Activated B cell treated with CpG ODN at 0.5 μM for 24 hours (primary cell): ENCODE results near the gene LEKR1. TPM values are rescaled to one million over a fixed set of nuclear protein-coding genes. Genes with fewer than 3 reads are reported as not detected.

ENCODE experiments used
- ATAC-seq: fragments of 200-7000 bp; cut with Tn5 transposase; one replicate; pipeline ENCODE4 v1.10.0; 2021; ENCODE audit warnings: low read depth, mild to moderate bottlenecking, moderate library complexity
- CTCF ChIA-PET: fragments of 350-600 bp; sonication (Branson Sonifier 250); formaldehyde crosslinking; loops from one replicate; lab custom pipeline; 2021; ENCODE audit warnings: antibody characterized with exemption; lab: Charles Lee
- POLR2A ChIA-PET: fragments of 350-600 bp; sonication (Branson Sonifier 250); formaldehyde crosslinking; loops from one replicate; lab custom pipeline; 2021; ENCODE audit warnings: antibody characterized with exemption; lab: Charles Lee
- DNase-seq: peaks from one replicate; pipeline ENCODE4 v3.0.0; 2022
- H3K27ac Mint-ChIP-seq: one replicate; pipeline ENCODE4 v1.8.0; 2020; ENCODE audit warnings: mixed read lengths
- H3K27me3 Mint-ChIP-seq: one replicate; pipeline ENCODE4 v1.8.0; 2021; ENCODE audit warnings: mixed read lengths
- H3K36me3 Mint-ChIP-seq: one replicate; pipeline ENCODE4 v1.8.0; 2021; ENCODE audit warnings: low read depth, mixed read lengths
- H3K4me1 Mint-ChIP-seq: one replicate; pipeline ENCODE4 v1.8.0; 2021; ENCODE audit warnings: mixed read lengths
- H3K4me3 Mint-ChIP-seq: one replicate; pipeline ENCODE4 v1.8.0; 2020; ENCODE audit warnings: mild to moderate bottlenecking, mixed read lengths
- H3K9me3 Mint-ChIP-seq: one replicate; pipeline ENCODE4 v1.8.0; 2020; ENCODE audit warnings: mixed read lengths
- intact Hi-C: fragments of 100-400 bp; cut with micrococcal nuclease; formaldehyde crosslinking; loops from one replicate; pipeline ENCODE4 v1.15.1; 2024
- total RNA-seq: library from RNA; stranded (reverse); gene quantifications from 2 replicates; pipeline ENCODE4 v1.2.3, GENCODE V29; 2022
- TF ChIP-seq, protein P1 (sequence below): fragments of 200-600 bp; IDR thresholded peaks from one replicate; pipeline ENCODE4 v1.8.0; 2022; ENCODE audit warnings: antibody characterized with exemption, mild to moderate bottlenecking

Gene LEKR1
- 2.8 and 2.9 TPM in 2 replicates for total RNA-seq

DNA sequence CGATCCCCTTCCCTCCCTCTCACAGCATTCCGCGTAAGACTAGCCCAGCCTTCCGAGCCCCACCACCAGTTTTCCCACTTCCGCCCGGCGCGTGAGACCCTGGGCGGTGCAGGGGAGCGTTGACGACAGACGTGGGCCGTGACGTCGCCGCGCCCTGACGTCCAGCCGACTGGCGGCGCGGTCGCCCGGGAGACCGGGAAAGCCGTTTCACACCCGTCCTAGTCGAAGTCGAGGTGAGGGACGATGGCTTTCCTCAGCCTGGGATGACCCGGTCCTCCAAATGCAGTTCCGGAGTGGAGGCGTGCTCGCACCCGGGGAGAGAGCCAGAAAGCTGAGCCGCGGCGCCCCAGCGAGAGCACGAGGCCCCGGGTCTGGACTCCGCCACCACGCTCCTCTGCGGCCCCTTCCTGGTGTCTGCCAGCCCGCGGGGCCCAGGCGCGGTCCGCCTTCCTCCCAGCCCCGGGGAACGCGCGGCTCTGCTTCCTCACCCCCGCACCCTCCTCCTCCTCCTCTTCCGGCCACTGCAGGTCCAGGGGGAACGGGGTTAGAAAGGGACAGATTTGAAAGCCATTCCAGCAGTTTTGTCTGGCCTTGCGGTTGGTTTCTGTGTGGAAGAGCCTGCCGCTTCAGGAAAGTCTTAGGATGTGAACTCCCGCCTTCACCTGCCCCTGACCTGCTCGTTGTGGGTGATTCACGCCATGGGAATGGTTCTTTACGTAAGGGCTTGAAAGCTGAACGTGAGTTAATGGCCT, at the start of gene LEKR1:
Gene LEKR1, plus strand, starts transcription at position 210 of the 752 bp plus-strand sequence. CDS start 2,977 bp downstream, outside the sequence.
- TF ChIP-seq, protein P1, sequence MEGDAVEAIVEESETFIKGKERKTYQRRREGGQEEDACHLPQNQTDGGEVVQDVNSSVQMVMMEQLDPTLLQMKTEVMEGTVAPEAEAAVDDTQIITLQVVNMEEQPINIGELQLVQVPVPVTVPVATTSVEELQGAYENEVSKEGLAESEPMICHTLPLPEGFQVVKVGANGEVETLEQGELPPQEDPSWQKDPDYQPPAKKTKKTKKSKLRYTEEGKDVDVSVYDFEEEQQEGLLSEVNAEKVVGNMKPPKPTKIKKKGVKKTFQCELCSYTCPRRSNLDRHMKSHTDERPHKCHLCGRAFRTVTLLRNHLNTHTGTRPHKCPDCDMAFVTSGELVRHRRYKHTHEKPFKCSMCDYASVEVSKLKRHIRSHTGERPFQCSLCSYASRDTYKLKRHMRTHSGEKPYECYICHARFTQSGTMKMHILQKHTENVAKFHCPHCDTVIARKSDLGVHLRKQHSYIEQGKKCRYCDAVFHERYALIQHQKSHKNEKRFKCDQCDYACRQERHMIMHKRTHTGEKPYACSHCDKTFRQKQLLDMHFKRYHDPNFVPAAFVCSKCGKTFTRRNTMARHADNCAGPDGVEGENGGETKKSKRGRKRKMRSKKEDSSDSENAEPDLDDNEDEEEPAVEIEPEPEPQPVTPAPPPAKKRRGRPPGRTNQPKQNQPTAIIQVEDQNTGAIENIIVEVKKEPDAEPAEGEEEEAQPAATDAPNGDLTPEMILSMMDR = no peak
- intact Hi-C loops = loop anchor here (1.0 to 5.0 kb wide), 7 partner anchors 9 to 974 kb away; partner anchors contain the start of genes GMPS, SLC33A1 and TIPARP
- Mint-ChIP-seq H3K9me3 (no peaks in the 10 kb centered on the region), H3K4me1 (peaks cover 21% of the 10 kb centered on the region), H3K27me3 (no peaks in the 10 kb centered on the region), H3K36me3 (peaks cover 10% of the 10 kb centered on the region), H3K27ac (peak within 1 kb of the TSS; percentile 96), H3K4me3 (peak within 1 kb of the TSS; percentile 90)
- ATAC-seq (peak; percentile 73), DNase-seq (peak; percentile 74)
- CTCF ChIA-PET = no interaction called here
- POLR2A ChIA-PET = interaction anchor here (0.6 to 2.9 kb wide), 11 partner anchors 9 to 334 kb away, joined by 3 to 33 read pairs (median 8); partner anchors contain the start of genes CCNL1, SSR3 and TIPARP

DNA sequence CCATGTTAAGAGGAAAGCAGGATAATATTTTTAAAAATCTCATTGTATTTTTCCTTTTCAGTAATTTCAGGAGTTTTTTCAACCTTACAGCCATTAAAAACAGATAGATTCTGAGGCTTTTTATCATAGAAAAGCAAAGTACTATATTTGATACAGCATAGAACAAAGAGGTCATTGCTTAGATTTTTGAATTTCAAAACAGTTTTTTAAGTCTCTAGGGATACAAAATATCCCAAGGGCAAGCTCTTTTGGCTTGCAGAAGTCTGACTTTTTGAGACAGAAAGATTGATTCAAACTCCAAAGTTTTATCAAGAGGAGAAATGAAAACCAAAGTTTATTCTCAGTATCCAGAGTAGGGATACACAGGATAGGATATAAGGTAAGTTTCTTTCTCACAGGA, 49.3 kb upstream of the LEKR1 start:
- Mint-ChIP-seq H3K4me1 (no peaks in the 10 kb centered on the region), H3K27me3 (no peaks in the 10 kb centered on the region), H3K4me3 (no peak overlapping the region), H3K9me3 (no peaks in the 10 kb centered on the region), H3K27ac (no peak overlapping the region), H3K36me3 (no peaks in the 10 kb centered on the region)
- CTCF ChIA-PET = no interaction called here
- TF ChIP-seq, protein P1 = no peak
- intact Hi-C loops = no loop called here
- ATAC-seq = no peak
- POLR2A ChIA-PET = no interaction called here
- no peak for DNase-seq

DNA sequence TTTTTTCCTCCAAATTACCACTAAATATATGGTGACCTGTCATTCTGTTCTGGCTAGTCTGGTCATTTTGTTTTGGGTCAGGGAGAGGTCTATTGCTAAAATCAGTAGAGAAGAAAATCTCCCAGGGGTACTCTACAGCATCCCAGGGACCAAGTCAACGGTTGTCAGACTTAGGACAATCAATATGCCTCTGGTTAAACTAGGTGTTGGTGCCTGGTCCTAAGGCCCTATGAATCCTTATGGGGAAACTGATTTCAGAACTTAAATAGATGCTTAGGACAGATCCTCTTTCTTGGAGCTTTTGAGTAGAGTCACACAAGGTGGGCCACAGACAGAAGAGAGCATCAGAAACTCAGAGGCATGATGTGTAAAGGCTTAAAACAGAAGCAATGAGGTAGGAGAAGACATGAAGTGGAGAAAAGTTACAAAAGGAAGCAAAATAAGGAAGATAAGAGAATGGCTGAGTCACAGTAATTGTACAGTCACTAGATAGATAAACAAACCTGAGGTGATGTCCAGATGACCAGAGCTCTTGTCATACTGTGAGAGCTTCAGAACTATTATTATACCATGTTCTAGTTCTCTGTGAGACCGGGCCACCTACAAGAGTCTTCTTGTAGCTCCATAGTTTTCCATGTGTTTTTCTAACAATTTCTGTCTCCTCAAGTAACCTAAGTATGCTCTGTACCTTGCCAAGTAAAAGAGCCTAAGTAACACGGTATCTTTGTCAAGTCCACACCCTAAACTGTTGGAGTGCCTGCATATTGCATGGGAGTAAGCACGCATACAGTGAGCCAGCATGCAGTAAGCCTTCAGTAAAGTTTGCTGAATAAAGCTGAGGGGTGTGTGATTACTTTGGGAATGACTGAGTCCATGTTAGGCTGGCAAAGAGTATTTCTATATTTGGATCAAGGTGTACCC, 44.6 kb upstream of the LEKR1 start:
- no peak for ATAC-seq

DNA sequence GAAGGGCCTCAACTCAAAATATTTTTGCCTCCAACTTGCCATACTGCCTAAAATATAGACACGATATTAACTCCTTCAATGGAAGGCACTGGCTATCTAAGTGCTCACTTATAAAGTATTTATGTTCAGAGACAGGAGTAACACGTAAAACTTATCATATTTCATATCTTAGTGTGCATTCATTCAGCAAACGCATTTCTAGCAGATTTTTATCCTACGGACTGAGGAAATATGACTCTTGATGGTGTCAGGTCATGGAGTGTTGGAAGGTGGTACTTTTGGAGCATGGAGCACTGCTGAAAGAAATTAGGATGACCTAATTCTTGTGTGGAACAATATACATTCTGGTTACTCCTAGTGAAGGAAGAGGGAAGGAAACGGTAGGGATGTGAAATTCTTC, 43.8 kb upstream of the LEKR1 start:
- no peaks in the 10 kb centered on the region for H3K36me3 Mint-ChIP-seq
- no peak overlapping the region for H3K27ac Mint-ChIP-seq
- intact Hi-C loops = no loop called here
- DNase-seq (no peak), ATAC-seq (no peak)
- H3K4me3 Mint-ChIP-seq = no peak overlapping the region
- TF ChIP-seq, protein P1 = no peak
- H3K27me3 Mint-ChIP-seq = no peaks in the 10 kb centered on the region
- no peaks in the 10 kb centered on the region for H3K9me3 Mint-ChIP-seq
- POLR2A ChIA-PET = no interaction called here
- no peaks in the 10 kb centered on the region for H3K4me1 Mint-ChIP-seq
- CTCF ChIA-PET = no interaction called here

More for the DNA sequence above, 44.6 kb upstream of the LEKR1 start:
- Mint-ChIP-seq H3K36me3 (no peaks in the 10 kb centered on the region), H3K27ac (no peak overlapping the region), H3K4me1 (no peaks in the 10 kb centered on the region), H3K4me3 (no peak overlapping the region), H3K27me3 (no peaks in the 10 kb centered on the region), H3K9me3 (no peaks in the 10 kb centered on the region)
- TF ChIP-seq, protein P1 = no peak
- CTCF ChIA-PET = no interaction called here
- no peak for DNase-seq
- intact Hi-C loops = no loop called here
- POLR2A ChIA-PET = no interaction called here

DNA sequence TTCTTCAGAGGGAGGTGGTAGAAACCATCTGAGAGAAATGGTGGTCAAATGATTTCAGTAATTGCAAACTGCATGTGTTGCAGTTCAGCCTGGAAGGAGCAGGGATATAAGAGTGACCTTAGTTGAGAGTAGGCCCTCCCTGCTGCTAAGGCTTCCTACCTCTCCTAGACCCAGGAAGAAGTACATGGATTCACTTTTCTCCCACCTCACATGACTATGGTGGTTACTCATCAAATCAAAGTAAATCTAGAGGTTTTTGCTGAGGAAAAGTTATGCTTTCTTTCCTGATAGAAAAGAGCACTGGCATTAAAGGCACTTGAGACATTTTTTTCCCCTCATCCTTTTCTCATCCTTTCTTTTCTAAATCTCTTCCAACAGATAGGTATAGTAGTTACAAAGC, 43.2 kb upstream of the LEKR1 start:
- H3K4me1 Mint-ChIP-seq = no peaks in the 10 kb centered on the region
- H3K27ac Mint-ChIP-seq = no peak overlapping the region
- POLR2A ChIA-PET = no interaction called here
- CTCF ChIA-PET = no interaction called here
- DNase-seq = no peak
- intact Hi-C loops = no loop called here
- no peaks in the 10 kb centered on the region for H3K9me3 Mint-ChIP-seq
- H3K4me3 Mint-ChIP-seq = no peak overlapping the region
- H3K36me3 Mint-ChIP-seq = peaks cover 4% of the 10 kb centered on the region
- no peaks in the 10 kb centered on the region for H3K27me3 Mint-ChIP-seq
- no peak for ATAC-seq
- TF ChIP-seq, protein P1 = no peak
